ENCODE data around the gene GPC6. TPM values are rescaled to one million over a fixed set of nuclear protein-coding genes. Genes with fewer than 3 reads are reported as not detected.

The GPC6 gene
- total RNA-seq, 4 donors from 2014 or later, result 13.7 to 21.7 (median 16.5) TPM

DNA sequence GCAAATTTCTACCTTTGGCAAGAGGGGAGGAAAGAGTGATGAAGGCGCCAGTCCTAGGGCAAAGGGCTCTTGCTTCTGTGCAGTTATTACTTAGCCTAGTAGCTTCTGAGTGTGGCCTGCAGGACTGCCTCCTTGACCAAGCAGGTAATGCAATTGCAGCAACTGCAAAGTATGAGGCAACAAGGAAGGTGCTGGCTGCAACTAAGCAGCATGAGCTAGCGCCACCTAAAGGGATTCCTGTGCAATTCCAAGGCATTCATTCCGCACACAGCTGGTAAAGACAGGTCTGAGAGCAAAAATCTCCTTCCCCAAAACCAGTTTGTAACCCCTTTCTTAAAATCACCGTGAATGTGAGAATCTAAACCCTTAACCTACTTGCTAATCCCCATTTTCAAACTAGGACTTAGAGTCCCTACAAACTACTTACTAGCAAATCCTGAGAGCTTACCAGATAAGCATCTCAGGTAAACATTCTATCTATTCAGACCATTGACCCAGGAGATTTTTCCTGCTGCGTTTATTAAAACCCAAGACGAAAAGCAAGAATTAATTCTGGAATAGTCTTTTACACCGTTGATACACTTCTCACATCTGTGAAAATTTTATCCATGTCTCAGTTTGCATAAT lies 1190.0 kb downstream of the GPC6 start:
- Histone ChIP-seq H3K9me3 (peaks cover 0 to 10% (median 0%) of the 10 kb centered on the region in 3 donors), H3K4me1 (no peaks in the 10 kb centered on the region), H3K4me3 (no peak overlapping the region), H3K27ac (no peak overlapping the region), H3K36me3 (no peaks in the 10 kb centered on the region), H3K27me3 (peaks cover 18% of the 10 kb centered on the region)
- ATAC-seq, result no peak
- WGBS, 2 donors (ENCODE audit: low coverage in 1 of 2), result 59 to 77% methylated on average over 6 to 7 of the region's 7 CpGs
- TF ChIP-seq POLR2A (IDR thresholded peaks at IDR 0.05) (no peak), EP300 (IDR thresholded peaks at IDR 0.05) (no peak), POLR2AphosphoS5 (IDR thresholded peaks at IDR 0.05) (no peak)
- TF ChIP-seq, protein P1, sequence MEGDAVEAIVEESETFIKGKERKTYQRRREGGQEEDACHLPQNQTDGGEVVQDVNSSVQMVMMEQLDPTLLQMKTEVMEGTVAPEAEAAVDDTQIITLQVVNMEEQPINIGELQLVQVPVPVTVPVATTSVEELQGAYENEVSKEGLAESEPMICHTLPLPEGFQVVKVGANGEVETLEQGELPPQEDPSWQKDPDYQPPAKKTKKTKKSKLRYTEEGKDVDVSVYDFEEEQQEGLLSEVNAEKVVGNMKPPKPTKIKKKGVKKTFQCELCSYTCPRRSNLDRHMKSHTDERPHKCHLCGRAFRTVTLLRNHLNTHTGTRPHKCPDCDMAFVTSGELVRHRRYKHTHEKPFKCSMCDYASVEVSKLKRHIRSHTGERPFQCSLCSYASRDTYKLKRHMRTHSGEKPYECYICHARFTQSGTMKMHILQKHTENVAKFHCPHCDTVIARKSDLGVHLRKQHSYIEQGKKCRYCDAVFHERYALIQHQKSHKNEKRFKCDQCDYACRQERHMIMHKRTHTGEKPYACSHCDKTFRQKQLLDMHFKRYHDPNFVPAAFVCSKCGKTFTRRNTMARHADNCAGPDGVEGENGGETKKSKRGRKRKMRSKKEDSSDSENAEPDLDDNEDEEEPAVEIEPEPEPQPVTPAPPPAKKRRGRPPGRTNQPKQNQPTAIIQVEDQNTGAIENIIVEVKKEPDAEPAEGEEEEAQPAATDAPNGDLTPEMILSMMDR (IDR thresholded peaks at IDR 0.05), result no peak

DNA sequence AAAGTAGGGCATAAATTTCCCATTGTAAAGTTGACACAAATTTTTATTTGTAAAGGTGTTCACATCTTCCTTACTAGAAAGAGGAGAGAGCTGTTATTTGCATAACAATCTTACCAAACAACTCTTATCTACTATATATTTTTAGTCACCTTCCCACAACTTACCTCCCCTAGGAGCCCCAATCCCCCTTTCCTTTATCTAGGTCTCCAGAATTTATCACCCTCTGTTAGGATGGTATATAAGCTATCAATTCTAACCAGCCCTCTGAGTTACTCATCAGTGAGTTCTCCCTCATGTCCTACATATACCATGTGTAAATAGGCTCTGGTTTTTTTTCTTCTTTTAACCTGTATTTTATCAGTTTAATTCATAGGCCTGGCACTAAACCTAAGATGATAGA lies 1190.7 kb downstream of the GPC6 start:
- TF ChIP-seq EP300 (IDR thresholded peaks at IDR 0.05), result no peak
- TF ChIP-seq POLR2AphosphoS5 (IDR thresholded peaks at IDR 0.05), result no peak
- TF ChIP-seq, protein P1 (IDR thresholded peaks at IDR 0.05), result no peak
- TF ChIP-seq POLR2A (IDR thresholded peaks at IDR 0.05), result no peak
- ATAC-seq, result no peak
- H3K9me3 ChIP-seq, result peaks cover 0 to 10% (median 0%) of the 10 kb centered on the region in 3 donors
- peaks cover 18% of the 10 kb centered on the region for H3K27me3 ChIP-seq
- no peaks in the 10 kb centered on the region for H3K36me3 ChIP-seq
- H3K4me1 ChIP-seq, result no peaks in the 10 kb centered on the region
- H3K27ac ChIP-seq, result no peak overlapping the region
- no peak overlapping the region for H3K4me3 ChIP-seq

DNA sequence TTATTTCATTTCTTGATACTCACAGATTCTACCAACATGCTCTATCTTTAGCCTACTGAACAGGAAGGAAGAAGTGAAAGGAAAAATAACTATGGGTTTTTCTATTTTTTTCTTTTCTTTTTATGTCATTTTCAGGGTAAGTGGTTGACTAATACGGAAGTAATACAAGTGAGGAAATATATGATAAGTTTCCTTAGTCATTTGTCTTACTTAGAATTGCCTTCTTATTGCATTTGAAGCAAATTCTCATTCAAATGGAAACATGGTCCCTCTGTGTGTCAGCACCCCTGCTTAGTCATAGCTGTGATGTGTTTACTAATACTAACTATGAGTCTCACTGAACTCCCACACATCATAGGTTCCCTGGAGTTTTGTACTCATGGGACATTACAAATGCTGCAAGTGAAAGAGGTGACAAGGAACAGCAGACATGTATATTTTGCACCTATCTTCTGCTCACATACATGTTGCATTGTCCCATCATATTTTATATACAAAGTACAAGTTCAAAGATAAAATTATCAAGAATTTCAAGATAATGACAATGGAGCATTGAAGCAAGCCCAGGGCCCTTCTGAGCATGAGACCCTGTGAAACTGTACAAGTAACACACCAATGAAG lies 1192.8 kb downstream of the GPC6 start:
- H3K9me3 ChIP-seq, result peaks cover 0 to 10% (median 0%) of the 10 kb centered on the region in 3 donors
- H3K4me1 ChIP-seq, result no peaks in the 10 kb centered on the region
- H3K27me3 ChIP-seq, result peaks cover 18% of the 10 kb centered on the region
- no peak overlapping the region for H3K4me3 ChIP-seq
- H3K27ac ChIP-seq, result no peak overlapping the region
- TF ChIP-seq POLR2AphosphoS5 (IDR thresholded peaks at IDR 0.05) (no peak), EP300 (IDR thresholded peaks at IDR 0.05) (no peak), POLR2A (IDR thresholded peaks at IDR 0.05) (no peak)
- TF ChIP-seq, protein P1 (IDR thresholded peaks at IDR 0.05), result no peak
- no peak for ATAC-seq
- H3K36me3 ChIP-seq, result no peaks in the 10 kb centered on the region
- WGBS, 2 donors (ENCODE audit: low coverage in 1 of 2), result 45 to 77% methylated on average over 1 of the region's 1 CpG

DNA sequence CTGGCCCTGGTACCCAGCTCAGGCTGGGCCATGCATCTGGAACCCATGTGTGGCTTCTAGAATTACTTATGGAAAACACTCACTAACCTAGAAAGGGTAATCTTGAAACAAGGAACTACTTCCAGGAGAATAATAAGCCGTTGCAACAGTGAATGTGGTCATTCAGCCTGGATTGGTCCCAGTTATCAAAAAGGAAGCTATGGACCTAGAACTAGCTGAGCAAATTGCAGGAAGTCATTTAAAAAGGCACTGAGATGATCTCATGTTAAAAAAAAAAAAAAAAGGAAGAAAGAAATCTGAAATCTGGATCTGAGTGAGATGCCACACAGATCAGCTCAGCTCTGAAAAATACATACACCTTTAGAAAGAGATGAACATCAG lies 1193.3 kb downstream of the GPC6 start:
- H3K27ac ChIP-seq, result no peak overlapping the region
- ATAC-seq, result no peak
- no peaks in the 10 kb centered on the region for H3K36me3 ChIP-seq
- no peaks in the 10 kb centered on the region for H3K4me1 ChIP-seq
- H3K4me3 ChIP-seq, result no peak overlapping the region
- H3K9me3 ChIP-seq, result peaks cover 0 to 10% (median 0%) of the 10 kb centered on the region in 3 donors
- TF ChIP-seq POLR2A (IDR thresholded peaks at IDR 0.05) (no peak), POLR2AphosphoS5 (IDR thresholded peaks at IDR 0.05) (no peak), EP300 (IDR thresholded peaks at IDR 0.05) (no peak)
- TF ChIP-seq, protein P1 (IDR thresholded peaks at IDR 0.05), result no peak
- 17 to 44% methylated on average over 1 of the region's 1 CpG for WGBS, 2 donors (ENCODE audit: low coverage in 1 of 2)
- peaks cover 18% of the 10 kb centered on the region for H3K27me3 ChIP-seq
